HTR-8/SVneo (cell line): ENCODE data around the gene PTP4A2.
"Not testable (repeated sequence)": the region's sequence is repeated elsewhere in the genome, so short reads cannot be mapped to it uniquely, and the experiment has no call there.

Experiments
- DNase-seq: peaks from one replicate; pipeline ENCODE4 v3.0.0; 2011; ENCODE audit warnings: low spot score, mixed read lengths; ENCODE audit not compliant: insufficient read length
- FAIRE-seq: peaks from 2 replicates; lab custom pipeline; 2011; peaks lifted over from hg19 to GRCh38; lab: Jason Lieb, UNC

The PTP4A2 gene

DNA sequence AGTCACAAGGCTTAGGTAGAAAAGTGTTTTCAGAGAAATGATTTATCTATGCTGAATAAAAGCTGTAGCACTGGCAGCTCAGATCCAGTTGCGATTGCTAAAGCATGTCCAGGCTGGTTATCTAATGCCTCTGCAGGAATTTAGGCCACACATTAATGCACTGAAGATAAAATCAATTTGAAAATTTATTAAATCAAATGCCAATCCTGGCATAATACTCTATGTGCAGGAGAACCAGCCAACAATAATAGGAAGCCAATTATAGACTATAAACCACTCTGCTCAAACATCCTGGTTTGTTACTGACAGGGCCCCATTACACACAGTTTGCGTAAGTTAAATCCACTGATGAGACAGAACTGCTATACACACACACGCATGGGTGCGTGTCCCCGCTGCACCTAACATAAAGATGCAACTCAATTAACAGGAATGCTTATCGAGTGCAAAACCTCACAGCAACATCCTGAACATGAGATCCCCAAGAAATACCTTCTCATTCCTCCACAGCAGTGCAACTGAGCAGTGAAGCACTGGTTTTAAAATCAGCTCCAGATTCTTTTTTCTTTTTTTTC, 40.6 kb downstream of the PTP4A2 start:
- DNase-seq = peak; percentile 18
- no peak for FAIRE-seq

DNA sequence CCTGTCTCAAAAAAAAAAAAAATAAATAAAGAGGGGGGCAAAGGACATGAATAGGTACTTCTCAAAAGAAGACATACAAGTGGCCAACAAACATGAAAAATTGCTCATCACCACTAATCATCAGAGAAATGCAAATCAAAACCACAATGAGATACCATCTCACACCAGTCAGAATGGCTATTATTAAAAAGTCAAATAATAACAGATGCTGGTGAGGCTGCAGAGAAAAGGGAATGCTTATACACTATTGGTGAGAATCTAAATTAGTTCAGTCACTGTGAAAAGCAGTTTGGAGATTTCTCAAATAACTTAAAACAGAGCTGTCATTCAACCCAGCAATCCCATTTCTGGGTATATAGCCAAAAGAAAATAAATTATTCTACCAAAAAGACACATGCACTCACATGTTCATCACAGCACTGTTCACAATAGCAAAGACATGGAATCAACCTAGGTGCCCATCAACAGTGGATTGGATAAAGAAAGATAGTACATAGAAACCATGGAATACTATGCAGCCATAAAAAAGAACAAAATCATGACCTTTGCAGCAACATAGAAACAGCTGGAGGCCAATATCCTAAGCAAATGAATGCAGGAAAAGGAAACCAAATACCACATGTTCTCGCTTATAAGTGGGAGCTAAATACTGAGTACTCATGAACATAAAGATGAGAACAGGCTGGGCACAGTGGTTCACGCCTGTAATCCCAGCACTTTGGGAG, 42.5 kb downstream of the PTP4A2 start:
- not testable (repeated sequence) for FAIRE-seq, DNase-seq

DNA sequence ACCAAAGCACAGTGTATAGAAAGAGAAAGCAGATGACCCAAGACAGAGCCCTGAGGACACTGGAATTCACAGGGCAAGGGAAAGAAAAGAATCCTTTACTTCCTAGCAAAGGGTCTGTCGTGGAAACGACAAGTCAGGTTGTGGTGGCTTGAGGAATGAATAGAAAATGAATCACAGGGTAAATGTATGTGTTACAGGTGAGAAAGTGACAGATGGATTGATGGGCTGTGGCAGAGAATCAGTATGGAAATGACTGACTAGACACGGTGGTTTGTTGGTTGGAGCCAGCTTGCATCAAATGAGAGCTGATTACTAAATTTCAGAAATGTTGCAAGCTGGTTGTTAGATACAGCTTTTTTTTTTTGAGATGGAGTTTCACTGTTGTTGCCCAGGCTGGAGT, 46.9 kb downstream of the PTP4A2 start:
- no peak for DNase-seq

GRCh38 chr1:31888291-31888690, 49.9 kb downstream of the PTP4A2 start:
- no peak for FAIRE-seq
- no peak for DNase-seq

More for the DNA sequence above, 46.9 kb downstream of the PTP4A2 start:
- no peak for FAIRE-seq

- FAIRE-seq (no peak), DNase-seq (no peak)
Observed at GRCh38 chr1:31886866-31887265, 51.3 kb downstream of the PTP4A2 start.

DNA sequence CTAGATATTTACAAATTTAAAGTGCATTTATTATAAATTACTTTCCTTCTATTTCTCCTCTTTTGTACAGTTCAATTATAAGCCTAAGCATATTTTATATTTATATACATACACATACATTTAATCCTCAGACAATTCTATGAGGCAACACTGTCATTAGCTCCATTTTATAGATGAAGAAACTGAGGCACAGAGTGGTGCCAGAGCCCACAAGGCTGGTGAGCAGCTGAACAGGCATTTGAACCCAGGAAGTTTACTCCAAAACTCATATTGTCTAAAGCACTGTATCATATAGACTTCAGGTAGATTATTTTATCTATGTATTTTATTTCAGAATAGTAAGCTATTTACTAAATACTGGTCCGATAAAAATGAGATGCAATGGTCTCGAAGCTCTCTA, 52.3 kb downstream of the PTP4A2 start:
- DNase-seq (no peak), FAIRE-seq (no peak)

DNA sequence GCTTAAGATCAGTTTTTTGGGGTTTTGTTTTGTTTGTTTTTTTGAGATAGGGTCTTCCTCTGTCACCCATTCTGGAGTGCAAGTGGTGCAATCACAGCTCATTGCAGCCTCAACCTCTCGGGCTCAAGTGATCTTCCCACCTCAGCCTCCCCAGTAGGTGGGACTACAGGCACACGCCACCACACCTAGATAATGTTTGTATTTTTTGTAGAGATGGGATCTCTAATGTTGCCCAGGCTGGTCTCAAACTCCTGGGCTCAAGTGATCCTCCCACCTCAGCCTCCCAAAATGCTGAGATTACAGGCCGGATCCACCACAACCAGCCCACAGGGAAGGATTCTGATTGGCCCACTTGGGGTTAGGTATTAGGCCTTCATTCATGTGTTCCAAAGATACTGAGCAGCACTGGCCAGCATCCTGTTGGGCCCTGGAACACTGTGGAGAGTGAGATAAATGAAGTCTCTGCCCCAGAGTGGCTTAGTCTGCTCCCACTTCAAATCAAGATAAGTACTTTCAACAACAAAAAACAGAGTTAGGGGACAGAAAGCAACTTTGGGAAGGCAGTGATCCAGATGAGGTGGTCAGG, 54.7 kb downstream of the PTP4A2 start:
- FAIRE-seq = no peak
- no peak for DNase-seq

DNA sequence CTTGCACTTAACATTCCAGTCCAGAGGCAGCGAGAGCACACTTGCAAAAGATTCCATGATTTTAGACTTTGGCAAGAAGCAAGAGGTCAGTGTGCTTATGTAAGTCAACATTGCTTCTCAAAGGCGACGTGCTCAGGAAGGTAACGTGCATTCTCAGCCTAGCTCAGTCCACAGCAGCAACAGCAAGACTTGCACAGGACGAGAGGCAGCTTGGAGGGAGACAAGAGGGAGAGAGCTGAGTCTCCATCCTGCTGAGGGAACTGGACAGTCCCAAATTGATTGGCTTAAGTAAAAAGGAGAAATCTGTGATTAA, 56.5 kb downstream of the PTP4A2 start:
- FAIRE-seq = no peak
- DNase-seq = no peak

GRCh38 chr1:31880957-31881687, 57.0 kb downstream of the PTP4A2 start:
- no peak for DNase-seq
- no peak for FAIRE-seq

GRCh38 chr1:31879981-31880608, 58.1 kb downstream of the PTP4A2 start:
- no peak for FAIRE-seq
- DNase-seq = no peak

- FAIRE-seq (no peak), DNase-seq (no peak)
Observed at GRCh38 chr1:31878058-31878457, 60.1 kb downstream of the PTP4A2 start.

GRCh38 chr1:31877544-31877943, 60.6 kb downstream of the PTP4A2 start:
- FAIRE-seq = no peak
- no peak for DNase-seq

DNA sequence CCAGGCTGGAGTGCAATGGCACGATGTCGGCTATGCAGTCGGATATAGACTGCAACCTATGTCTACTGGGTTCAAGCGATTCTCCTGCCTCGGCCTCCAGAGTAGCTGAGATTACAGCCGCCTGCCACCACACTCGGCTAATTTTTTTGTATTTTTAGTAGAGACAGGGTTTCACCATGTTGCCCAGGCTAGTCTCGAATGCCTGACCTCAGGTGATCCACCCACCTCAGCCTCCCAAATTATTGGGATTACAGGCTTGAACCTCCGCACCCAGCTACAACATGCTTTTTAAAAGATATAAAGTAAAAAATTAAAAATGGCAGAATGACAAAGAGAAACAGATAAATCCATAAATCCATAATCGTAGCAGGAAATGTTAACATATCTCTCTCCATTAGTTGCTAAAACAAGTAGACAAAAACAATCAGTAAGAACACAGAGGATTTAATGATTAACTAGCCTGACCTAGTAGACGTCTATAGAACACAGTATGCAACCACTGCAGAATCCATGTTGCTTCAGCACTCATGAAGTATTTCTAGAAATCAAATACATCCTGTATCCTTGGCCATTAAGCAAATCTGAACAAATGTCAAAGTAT, 62.4 kb downstream of the PTP4A2 start:
- DNase-seq (no peak), FAIRE-seq (no peak)

- no peak for DNase-seq
- FAIRE-seq = no peak
Observed at GRCh38 chr1:31874942-31875341, 63.2 kb downstream of the PTP4A2 start.

GRCh38 chr1:31872658-31873636, 65.2 kb downstream of the PTP4A2 start:
- DNase-seq (no peak), FAIRE-seq (no peak)

DNA sequence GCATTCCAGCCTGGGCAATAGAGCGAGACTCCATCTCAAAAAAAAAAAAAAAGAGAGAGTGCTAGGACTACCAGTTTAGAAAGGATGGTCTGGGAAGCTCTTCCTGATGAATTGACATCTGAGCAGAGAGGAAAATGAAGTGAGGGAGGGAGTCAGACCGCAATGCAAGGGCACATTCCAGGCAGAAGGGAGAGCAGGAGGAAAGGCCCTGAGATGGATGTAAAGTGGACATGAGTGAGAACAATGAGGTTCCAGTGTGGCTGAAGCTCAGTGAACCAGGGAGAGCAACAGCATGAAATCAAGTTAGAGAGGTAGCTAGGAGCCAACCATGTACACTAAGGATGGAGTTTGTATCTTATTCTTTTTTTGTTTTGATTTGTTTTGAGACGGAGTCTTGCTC, 66.5 kb downstream of the PTP4A2 start:
- FAIRE-seq = no peak
- DNase-seq = no peak

GRCh38 chr1:31870086-31870736, 68.0 kb downstream of the PTP4A2 start:
- DNase-seq (no peak), FAIRE-seq (no peak)

GRCh38 chr1:31869449-31869848, 68.7 kb downstream of the PTP4A2 start:
- FAIRE-seq (no peak), DNase-seq (no peak)

GRCh38 chr1:31868862-31869261, 69.3 kb downstream of the PTP4A2 start:
- no peak for DNase-seq
- FAIRE-seq = no peak
